ENCODE data around the gene RNF225. TPM values are rescaled to one million over a fixed set of nuclear protein-coding genes. Genes with fewer than 3 reads are reported as not detected.

RNF225 gene
- total and polyA plus RNA-seq, 2 donors (not counting 1 experiment from before 2014, with no cell fraction given), result 0.49 TPM; not detected in 1

GRCh38 chr19:58350871-58351557 is 44.4 kb upstream of the RNF225 start:
- no peak for TF ChIP-seq EZH2 (IDR thresholded peaks at IDR 0.05; ENCODE audit: borderline replicate concordance, insufficient read depth, low read depth, low read length, poor library complexity, severe bottlenecking)
- no peak for TF ChIP-seq CTCF (IDR thresholded peaks at IDR 0.05)
- Histone ChIP-seq H3K4me2 (replicated peaks; ENCODE audit: low read depth, low read length, poor library complexity, severe bottlenecking) (peak overlapping the region; percentile 41), H3K27ac (ENCODE audit: low read length in 2 of 2) (no peak overlapping the region), H3K36me3 (replicated peaks in 1 of 2; ENCODE audit: control extremely low read depth in 1 of 2, control insufficient read depth in 1 of 2, extremely low read depth in 1 of 2, insufficient read depth in 2 of 2, low read length in 1 of 2) (no peaks in the 10 kb centered on the region), H3K4me1 (ENCODE audit: control insufficient read depth in 2 of 2, insufficient read depth in 2 of 2, low read length in 2 of 2) (peaks cover 18 to 33% of the 10 kb centered on the region in 2 donors), H3K4me3 (ENCODE audit: control extremely low read depth in 1 of 5, extremely low read depth in 1 of 5, insufficient read depth in 1 of 5, low read depth in 2 of 5, low read length in 4 of 5) (no peak overlapping the region), H4K20me1 (ENCODE audit: control insufficient read depth, insufficient read depth, low read length, poor library complexity, severe bottlenecking) (peaks cover 6% of the 10 kb centered on the region), H3K9me3 (ENCODE audit: control extremely low read depth in 1 of 3, control insufficient read depth in 2 of 3, insufficient read depth in 1 of 3, low read length in 2 of 3) (peaks cover 0 to 5% (median 0%) of the 10 kb centered on the region in 3 donors), H2AFZ (ENCODE audit: insufficient read depth, low read depth, low read length, poor library complexity, severe bottlenecking) (no peak overlapping the region), H3K79me2 (ENCODE audit: control insufficient read depth, insufficient read depth, low read length) (peaks cover 11% of the 10 kb centered on the region), H3K27me3 (replicated peaks in 1 of 4; ENCODE audit: control extremely low read depth in 1 of 4, control insufficient read depth in 3 of 4, insufficient read depth in 4 of 4, low read length in 3 of 4) (no peaks in the 10 kb centered on the region), H3K9ac (ENCODE audit: low read length) (no peak overlapping the region)
- intact Hi-C loops (cut with micrococcal nuclease), result no loop called here
- Mint-ChIP-seq H3K4me3 (peak overlapping the region; percentile 41), H3K27me3 (no peaks in the 10 kb centered on the region), H3K4me1 (peaks cover 31% of the 10 kb centered on the region), H3K27ac (no peak overlapping the region), H3K9me3 (ENCODE audit: insufficient read depth) (no peaks in the 10 kb centered on the region)
- ChIA-PET POLR2A (no interaction called here), CTCF (interaction anchor here (1.8 kb wide), 1 partner anchor 11 kb away, joined by 4 read pairs; the partner anchor contains the start of gene ZNF497)
- WGBS (ENCODE audit: insufficient coverage), result 91% methylated on average over 34 of the region's 34 CpGs
- no peak for ATAC-seq (ENCODE audit: low read depth)
- peak; percentile 9 for DNase-seq

- 96% methylated on average over 7 of the region's 9 CpGs for WGBS (ENCODE audit: insufficient coverage)
- intact Hi-C loops (cut with micrococcal nuclease), result no loop called here
- H3K4me3 Mint-ChIP-seq, result no peak overlapping the region
- POLR2A ChIA-PET, result no interaction called here
- Histone ChIP-seq H3K4me1 (ENCODE audit: control insufficient read depth in 2 of 2, insufficient read depth in 2 of 2, low read length in 2 of 2) (peaks cover 21 to 35% of the 10 kb centered on the region in 2 donors), H2AFZ (ENCODE audit: insufficient read depth, low read depth, low read length, poor library complexity, severe bottlenecking) (no peak overlapping the region), H3K27ac (ENCODE audit: low read length in 2 of 2) (no peak overlapping the region), H3K9me3 (ENCODE audit: control extremely low read depth in 1 of 3, control insufficient read depth in 2 of 3, insufficient read depth in 1 of 3, low read length in 2 of 3) (peaks cover 0 to 7% (median 0%) of the 10 kb centered on the region in 3 donors), H3K36me3 (replicated peaks in 1 of 2; ENCODE audit: control extremely low read depth in 1 of 2, control insufficient read depth in 1 of 2, extremely low read depth in 1 of 2, insufficient read depth in 2 of 2, low read length in 1 of 2) (no peaks in the 10 kb centered on the region), H3K4me2 (replicated peaks; ENCODE audit: low read depth, low read length, poor library complexity, severe bottlenecking) (no peak overlapping the region), H4K20me1 (ENCODE audit: control insufficient read depth, insufficient read depth, low read length, poor library complexity, severe bottlenecking) (peaks cover 6% of the 10 kb centered on the region), H3K79me2 (ENCODE audit: control insufficient read depth, insufficient read depth, low read length) (peaks cover 11% of the 10 kb centered on the region), H3K27me3 (replicated peaks in 1 of 4; ENCODE audit: control extremely low read depth in 1 of 4, control insufficient read depth in 3 of 4, insufficient read depth in 4 of 4, low read length in 3 of 4) (no peaks in the 10 kb centered on the region), H3K9ac (ENCODE audit: low read length) (no peak overlapping the region), H3K4me3 (ENCODE audit: control extremely low read depth in 1 of 5, extremely low read depth in 1 of 5, insufficient read depth in 1 of 5, low read depth in 2 of 5, low read length in 4 of 5) (no peak overlapping the region)
- no peaks in the 10 kb centered on the region for H3K9me3 Mint-ChIP-seq (ENCODE audit: insufficient read depth)
- DNase-seq (no peak), ATAC-seq (ENCODE audit: low read depth) (no peak)
- CTCF ChIA-PET, result no interaction called here
- no peaks in the 10 kb centered on the region for H3K27me3 Mint-ChIP-seq
- peaks cover 33% of the 10 kb centered on the region for H3K4me1 Mint-ChIP-seq
- no peak overlapping the region for H3K27ac Mint-ChIP-seq
- no peak for TF ChIP-seq CTCF (IDR thresholded peaks at IDR 0.05)
- no peak for TF ChIP-seq EZH2 (IDR thresholded peaks at IDR 0.05; ENCODE audit: borderline replicate concordance, insufficient read depth, low read depth, low read length, poor library complexity, severe bottlenecking)
These were observed 43.9 kb upstream of the RNF225 start for GRCh38 chr19:58351558-58351878.

Measured in B cell (primary cell).